Smooth muscle cell (in vitro differentiated cells): ENCODE results near the gene MAOB. TPM values are rescaled to one million over a fixed set of nuclear protein-coding genes. Genes with fewer than 3 reads are reported as not detected.

ENCODE experiments used
- DNase-seq: peaks from one replicate; lab custom pipeline; 2025; ENCODE audit not compliant: unreplicated experiment; lab: John Stamatoyannopoulos, UW
- H2AFZ ChIP-seq: fragments of 200-600 bp; sonication (generic); 2 replicates; pipeline ENCODE4 v1.6.0; 2016; ENCODE audit warnings: antibody characterized with exemption, low read depth, mild to moderate bottlenecking
- H3F3A ChIP-seq: fragments of 200-600 bp; sonication (generic); 2 replicates; pipeline ENCODE4 v1.6.0; 2017; ENCODE audit warnings: antibody characterized with exemption, low read depth
- H3K27ac ChIP-seq: fragments of 200-600 bp; sonication (generic); 2 replicates; pipeline ENCODE4 v1.5.1; 2016; ENCODE audit warnings: low read depth, mild to moderate bottlenecking
- H3K27me3 ChIP-seq: fragments of 200-600 bp; sonication (generic); 2 replicates; pipeline ENCODE4 v1.6.1; 2016; ENCODE audit warnings: low read depth, mild to moderate bottlenecking
- H3K36me3 ChIP-seq: fragments of 200-600 bp; sonication (generic); 2 replicates; pipeline ENCODE4 v1.5.1; 2016; ENCODE audit warnings: low read depth
- H3K4me1 ChIP-seq: fragments of 200-600 bp; sonication (generic); 2 replicates; pipeline ENCODE4 v1.5.1; 2016; ENCODE audit warnings: low read depth
- H3K4me2 ChIP-seq: fragments of 200-600 bp; sonication (generic); 2 replicates; pipeline ENCODE4 v1.6.0; 2016; ENCODE audit warnings: mild to moderate bottlenecking
- H3K4me3 ChIP-seq: fragments of 200-600 bp; sonication (generic); 2 replicates; pipeline ENCODE4 v1.5.1; 2016; ENCODE audit warnings: mild to moderate bottlenecking
- H3K79me2 ChIP-seq: fragments of 200-600 bp; sonication (generic); 2 replicates; pipeline ENCODE4 v1.6.0; 2016; ENCODE audit warnings: low read depth, mild to moderate bottlenecking
- H3K9ac ChIP-seq: fragments of 200-600 bp; sonication (generic); 2 replicates; pipeline ENCODE4 v1.6.0; 2016; ENCODE audit warnings: low read depth
- H3K9me3 ChIP-seq: fragments of 200-600 bp; sonication (generic); replicated peaks from 2 replicates; pipeline ENCODE4 v1.5.1; 2016; ENCODE audit warnings: low read depth
- H4K20me1 ChIP-seq: fragments of 200-600 bp; sonication (generic); 2 replicates; pipeline ENCODE4 v1.6.0; 2016; ENCODE audit warnings: low read depth
- CTCF ChIP-seq: fragments of 200-600 bp; sonication (generic); IDR thresholded peaks from 2 replicates; pipeline ENCODE4 v1.5.1; 2017; ENCODE audit warnings: borderline replicate concordance, mild to moderate bottlenecking, antibody characterized with exemption; ENCODE audit not compliant: insufficient read depth, poor library complexity, severe bottlenecking
- WGBS: methylation state at CpG from one replicate; pipeline ENCODE4 v1.1.7; 2016; ENCODE audit warnings: low lambda C conversion rate; 5-methylcytosine and 5-hydroxymethylcytosine counted together
- polyA plus RNA-seq: library from polyadenylated mRNA; unstranded; fragments of >200 nt; fragmentation: Nextera tagmentation; extraction: Ambion mirVana; gene quantifications from 2 replicates; pipeline ENCODE4 v1.2.1, GENCODE V29; 2016
- total RNA-seq: library from RNA; depleted of rRNA; stranded (reverse); fragments of >200 nt; gene quantifications from 2 replicates; pipeline ENCODE4 v1.2.3, GENCODE V29; 2014

MAOB gene
- total and polyA plus RNA-seq, 2 experiments from 2014 or later = 0.93 TPM; not detected in 1

GRCh38 chrX:43892336-43892870, 10.2 kb upstream of the MAOB start:
- Histone ChIP-seq H4K20me1 (no peaks in the 10 kb centered on the region), H3K4me2 (no peak overlapping the region), H3K79me2 (no peaks in the 10 kb centered on the region), H3K9ac (no peak overlapping the region), H3K27me3 (no peaks in the 10 kb centered on the region), H3K4me3 (no peak overlapping the region), H2AFZ (no peak overlapping the region), H3K36me3 (no peaks in the 10 kb centered on the region), H3F3A (no peaks in the 10 kb centered on the region), H3K4me1 (peaks cover 4% of the 10 kb centered on the region), H3K9me3 (no peaks in the 10 kb centered on the region), H3K27ac (no peak overlapping the region)
- 58% methylated on average over 1 of the region's 1 CpG for WGBS
- DNase-seq = no peak
- TF ChIP-seq CTCF = no peak

GRCh38 chrX:43885617-43886016, 3.4 kb upstream of the MAOB start:
- Histone ChIP-seq H2AFZ (no peak overlapping the region), H3K36me3 (no peaks in the 10 kb centered on the region), H3K27ac (no peak overlapping the region), H4K20me1 (no peaks in the 10 kb centered on the region), H3K4me1 (no peaks in the 10 kb centered on the region), H3K4me2 (no peak overlapping the region), H3K9me3 (no peaks in the 10 kb centered on the region), H3K79me2 (no peaks in the 10 kb centered on the region), H3K27me3 (peaks cover 4% of the 10 kb centered on the region), H3F3A (no peaks in the 10 kb centered on the region), H3K4me3 (no peak overlapping the region), H3K9ac (no peak overlapping the region)
- no peak for DNase-seq
- WGBS = 84% methylated on average over 5 of the region's 5 CpGs
- no peak for TF ChIP-seq CTCF

GRCh38 chrX:43881410-43882293, 598 bp downstream of the MAOB start:
- DNase-seq = no peak
- no peaks in the 10 kb centered on the region for H3K36me3 ChIP-seq
- H3K79me2 ChIP-seq = no peaks in the 10 kb centered on the region
- TF ChIP-seq CTCF = no peak
- peaks cover 4% of the 10 kb centered on the region for H3K27me3 ChIP-seq
- H3K4me1 ChIP-seq = no peaks in the 10 kb centered on the region
- WGBS = 78% methylated on average over 22 of the region's 34 CpGs
- no peak overlapping the region for H3K9ac ChIP-seq
- peak overlapping the region; percentile 72 for H3K4me2 ChIP-seq
- H4K20me1 ChIP-seq = no peaks in the 10 kb centered on the region
- no peak overlapping the region for H3K27ac ChIP-seq
- H2AFZ ChIP-seq = no peak overlapping the region
- H3K4me3 ChIP-seq = peak overlapping the region; percentile 34
- no peaks in the 10 kb centered on the region for H3F3A ChIP-seq
- H3K9me3 ChIP-seq = no peaks in the 10 kb centered on the region
